Tibial nerve (tissue), 4 donors: Measurements from ENCODE around the gene CDH4.

Source experiments
- EP300 ChIP-seq, 2 donors: sonication (generic); formaldehyde crosslinking; IDR thresholded peaks; one replicate each; pipeline ENCODE4 v1.6.1; 2017; ENCODE audit warnings: antibody characterized with exemption in 2 of 2, mild to moderate bottlenecking in 1 of 2
- POLR2A ChIP-seq, 2 donors: fragments of 450-650 bp; IDR thresholded peaks; one replicate each; pipeline ENCODE4 v1.6.1; 2017; ENCODE audit warnings: antibody characterized with exemption in 2 of 2, mild to moderate bottlenecking in 2 of 2, moderate library complexity in 2 of 2
- TF ChIP-seq, protein P1 (sequence below), 5 experiments: fragments of 200-600 bp in 3 of 5; fragments of 450-650 bp in 2 of 5; sonication (generic) in 3 of 5; IDR thresholded peaks; one replicate each; pipeline ENCODE4 v1.5.1; 2016 to 2019; ENCODE audit warnings: antibody characterized with exemption in 5 of 5, mild to moderate bottlenecking in 3 of 5, moderate library complexity in 2 of 5

DNA sequence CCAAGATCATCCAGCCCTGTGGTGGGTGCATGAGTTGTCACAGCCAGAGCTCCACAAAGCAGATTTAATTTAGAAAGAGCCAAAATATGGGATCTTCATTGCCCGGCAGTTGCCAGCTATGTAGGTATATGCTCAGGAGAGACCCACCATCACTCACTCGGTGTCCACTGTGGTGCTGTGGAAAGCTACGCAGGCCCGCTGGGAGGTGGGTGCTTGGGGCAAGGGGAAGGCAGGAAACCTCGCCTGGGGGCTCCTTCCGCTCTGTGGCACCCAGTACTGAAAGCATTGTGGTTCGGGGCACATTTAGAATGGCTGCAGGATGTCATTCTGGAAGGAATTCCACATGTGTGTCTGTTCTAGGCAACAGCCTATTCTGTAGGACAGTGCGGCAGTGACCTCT is 553.7 kb downstream of the CDH4 start:
- TF ChIP-seq, protein P1, sequence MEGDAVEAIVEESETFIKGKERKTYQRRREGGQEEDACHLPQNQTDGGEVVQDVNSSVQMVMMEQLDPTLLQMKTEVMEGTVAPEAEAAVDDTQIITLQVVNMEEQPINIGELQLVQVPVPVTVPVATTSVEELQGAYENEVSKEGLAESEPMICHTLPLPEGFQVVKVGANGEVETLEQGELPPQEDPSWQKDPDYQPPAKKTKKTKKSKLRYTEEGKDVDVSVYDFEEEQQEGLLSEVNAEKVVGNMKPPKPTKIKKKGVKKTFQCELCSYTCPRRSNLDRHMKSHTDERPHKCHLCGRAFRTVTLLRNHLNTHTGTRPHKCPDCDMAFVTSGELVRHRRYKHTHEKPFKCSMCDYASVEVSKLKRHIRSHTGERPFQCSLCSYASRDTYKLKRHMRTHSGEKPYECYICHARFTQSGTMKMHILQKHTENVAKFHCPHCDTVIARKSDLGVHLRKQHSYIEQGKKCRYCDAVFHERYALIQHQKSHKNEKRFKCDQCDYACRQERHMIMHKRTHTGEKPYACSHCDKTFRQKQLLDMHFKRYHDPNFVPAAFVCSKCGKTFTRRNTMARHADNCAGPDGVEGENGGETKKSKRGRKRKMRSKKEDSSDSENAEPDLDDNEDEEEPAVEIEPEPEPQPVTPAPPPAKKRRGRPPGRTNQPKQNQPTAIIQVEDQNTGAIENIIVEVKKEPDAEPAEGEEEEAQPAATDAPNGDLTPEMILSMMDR (IDR thresholded peaks at IDR 0.05) = no peak
- TF ChIP-seq POLR2A (IDR thresholded peaks at IDR 0.05) (no peak), EP300 (IDR thresholded peaks at IDR 0.05) (no peak)
